Ascending aorta (tissue), 2 donors: ENCODE measurements around the gene TGM1. TPM values are rescaled to one million over a fixed set of nuclear protein-coding genes. Genes with fewer than 3 reads are reported as not detected.

Source experiments
- DNase-seq, 2 donors: peaks; one replicate each; pipeline ENCODE4 v3.0.0-alpha.2; 2019; ENCODE audit warnings: low spot score in 2 of 2
- H3K27ac ChIP-seq, 2 donors: fragments of 200-600 bp; sonication (generic); one replicate each; pipeline ENCODE4 v1.5.1; 2016 to 2017; ENCODE audit warnings: mild to moderate bottlenecking in 1 of 2
- H3K27me3 ChIP-seq: fragments of 200-600 bp; sonication (generic); one replicate; pipeline ENCODE4 v1.5.1; 2017
- H3K36me3 ChIP-seq, 2 donors: fragments of 200-600 bp; sonication (generic); one replicate each; pipeline ENCODE4 v1.5.1; 2016
- H3K4me1 ChIP-seq, 2 donors: fragments of 200-600 bp; sonication (generic); one replicate each; pipeline ENCODE4 v1.5.1; 2016 to 2017; ENCODE audit warnings: mild to moderate bottlenecking in 1 of 2
- H3K4me3 ChIP-seq, 2 donors: fragments of 200-600 bp; sonication (generic); one replicate each; pipeline ENCODE4 v1.5.1; 2016 to 2017; ENCODE audit warnings: mild to moderate bottlenecking in 1 of 2
- H3K9me3 ChIP-seq, 2 donors: fragments of 200-600 bp; sonication (generic); one replicate each; pipeline ENCODE4 v1.5.1; 2016
- CTCF ChIP-seq, 3 experiments: fragments of 200-600 bp in 2 of 3; fragments of 450-650 bp in 1 of 3; sonication (generic) in 2 of 3; IDR thresholded peaks; one replicate each; pipeline ENCODE4 v1.5.1; 2016 to 2019; ENCODE audit warnings: antibody characterized with exemption in 3 of 3, mild to moderate bottlenecking in 1 of 3, moderate library complexity in 1 of 3
- intact Hi-C: fragments of 100-400 bp; cut with DNase I; formaldehyde crosslinking; loops from one replicate; pipeline ENCODE4 v1.15.1; 2023
- total RNA-seq: library from RNA; depleted of rRNA; stranded (reverse); fragments of >200 nt; gene quantifications from one replicate; pipeline ENCODE4 v1.1.0, GENCODE V29; 2016

TGM1 gene
- total RNA-seq, 1 donor from 2014 or later: 1.7 TPM

GRCh38 chr14:24261969-24262327 lies 1.0 kb downstream of the TGM1 start:
- H3K9me3 ChIP-seq: no peaks in the 10 kb centered on the region
- peaks cover 0 to under 1% of the 10 kb centered on the region in 2 donors for H3K36me3 ChIP-seq
- no peak for DNase-seq
- H3K4me3 ChIP-seq: no peak overlapping the region
- H3K27me3 ChIP-seq: no peaks in the 10 kb centered on the region
- intact Hi-C loops: no loop called here
- H3K27ac ChIP-seq: no peak overlapping the region
- H3K4me1 ChIP-seq: no peaks in the 10 kb centered on the region
- no peak for TF ChIP-seq CTCF (IDR thresholded peaks at IDR 0.05)

DNA sequence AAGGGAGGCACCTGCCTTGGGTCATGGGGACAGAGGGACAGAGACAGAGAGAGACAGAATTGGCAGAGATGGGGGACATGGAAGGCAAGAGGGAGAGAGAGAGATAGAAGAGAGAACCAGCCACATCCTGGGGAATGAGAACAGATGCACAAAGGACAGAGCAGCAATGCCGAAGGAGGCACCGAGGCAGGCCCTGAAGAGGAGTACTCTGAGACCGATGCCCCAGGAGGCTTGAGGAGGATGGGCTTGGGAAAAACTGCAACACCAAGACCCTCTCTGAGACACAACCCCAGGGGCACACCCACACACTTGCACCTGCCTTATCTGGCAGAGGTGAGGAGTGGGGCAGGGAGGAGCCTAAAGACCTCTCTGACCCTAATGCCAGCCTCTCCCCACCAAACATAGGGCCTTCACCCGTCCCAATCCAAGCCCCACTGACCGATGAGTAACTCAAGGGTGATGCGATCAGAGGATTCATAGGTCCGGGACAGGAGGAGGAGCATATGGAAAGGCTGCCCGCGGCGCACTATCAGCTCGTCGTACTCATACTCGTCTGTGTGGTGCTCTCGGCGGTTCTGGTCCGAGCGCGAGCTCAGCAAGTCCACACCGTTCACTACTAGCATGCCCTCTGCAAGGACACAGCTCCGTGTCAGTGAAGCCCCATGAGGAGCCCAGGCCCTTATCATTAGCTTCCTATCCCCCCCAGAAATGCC lies 1.6 kb downstream of the TGM1 start:
- Histone ChIP-seq H3K4me1 (no peaks in the 10 kb centered on the region), H3K36me3 (no peaks in the 10 kb centered on the region), H3K4me3 (no peak overlapping the region), H3K9me3 (no peaks in the 10 kb centered on the region), H3K27me3 (no peaks in the 10 kb centered on the region), H3K27ac (no peak overlapping the region)
- DNase-seq: no peak
- intact Hi-C loops: no loop called here
- no peak for TF ChIP-seq CTCF (IDR thresholded peaks at IDR 0.05)

DNA sequence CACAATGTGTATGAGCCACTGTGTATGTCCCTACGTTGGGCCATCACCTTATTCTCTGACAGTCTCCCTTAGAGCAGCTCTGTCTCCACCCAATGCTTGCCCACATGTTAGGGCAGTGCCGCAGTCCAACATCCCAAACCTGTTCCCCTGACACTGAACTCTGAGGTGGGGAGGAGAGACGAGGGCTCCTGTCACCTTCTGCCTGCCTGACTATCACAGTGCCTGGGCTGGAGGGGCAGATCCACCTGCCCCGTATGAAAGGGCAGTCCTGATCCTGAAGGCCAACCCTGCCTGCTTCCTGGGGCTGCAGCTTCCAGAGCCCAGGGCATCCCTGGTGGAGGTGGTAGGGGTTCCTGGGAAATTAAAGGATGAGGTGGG lies 2.2 kb downstream of the TGM1 start:
- intact Hi-C loops: no loop called here
- H3K27me3 ChIP-seq: no peaks in the 10 kb centered on the region
- no peak for TF ChIP-seq CTCF (IDR thresholded peaks at IDR 0.05)
- no peaks in the 10 kb centered on the region for H3K36me3 ChIP-seq
- no peaks in the 10 kb centered on the region for H3K4me1 ChIP-seq
- H3K27ac ChIP-seq: no peak overlapping the region
- no peaks in the 10 kb centered on the region for H3K9me3 ChIP-seq
- no peak for DNase-seq
- no peak overlapping the region for H3K4me3 ChIP-seq

- no peak for TF ChIP-seq CTCF (IDR thresholded peaks at IDR 0.05)
- no peak for DNase-seq
- H3K4me1 ChIP-seq: no peaks in the 10 kb centered on the region
- H3K4me3 ChIP-seq: no peak overlapping the region
- H3K27me3 ChIP-seq: no peaks in the 10 kb centered on the region
- no peak overlapping the region for H3K27ac ChIP-seq
- no peaks in the 10 kb centered on the region for H3K36me3 ChIP-seq
- intact Hi-C loops: no loop called here
- no peaks in the 10 kb centered on the region for H3K9me3 ChIP-seq
These were observed 2.8 kb downstream of the TGM1 start for GRCh38 chr14:24260026-24260779.

DNA sequence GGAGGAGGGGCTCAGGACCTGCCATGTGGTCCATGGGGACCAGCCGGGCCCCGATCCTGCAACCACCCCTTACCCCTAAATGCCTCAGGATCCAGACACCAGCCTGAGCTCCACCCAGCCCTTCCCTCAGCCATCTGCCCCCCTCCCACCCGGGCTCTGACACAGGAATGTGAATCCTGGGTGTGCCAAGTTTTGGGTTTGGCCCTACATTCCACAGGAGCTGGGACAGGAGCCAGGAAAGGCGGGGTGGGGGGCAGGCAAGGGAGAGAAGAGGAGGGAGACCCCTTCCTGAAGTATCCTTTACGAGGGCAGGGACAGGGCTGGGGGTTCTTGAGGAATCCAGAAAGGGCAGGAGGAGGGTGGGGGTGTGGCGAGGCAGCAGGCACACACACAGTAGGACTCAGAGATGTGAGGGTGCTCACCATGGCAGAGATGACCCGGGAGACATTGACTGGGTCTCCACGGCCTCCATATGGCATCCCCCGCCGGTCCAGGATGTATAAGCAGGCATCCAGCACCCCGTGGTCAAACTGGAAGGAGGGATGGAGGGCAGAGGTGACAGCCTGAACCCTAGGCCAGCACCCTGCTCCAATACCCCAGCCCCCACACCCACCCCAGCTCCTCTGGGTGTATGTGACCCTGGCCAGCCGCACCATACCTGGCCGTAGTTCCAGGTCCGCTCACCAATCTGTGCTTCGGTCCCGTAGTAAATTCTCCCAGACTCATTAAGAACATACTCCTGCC lies 3.5 kb downstream of the TGM1 start:
- H3K27ac ChIP-seq: no peak overlapping the region
- H3K4me3 ChIP-seq: no peak overlapping the region
- no peaks in the 10 kb centered on the region for H3K4me1 ChIP-seq
- no peaks in the 10 kb centered on the region for H3K9me3 ChIP-seq
- TF ChIP-seq CTCF (IDR thresholded peaks at IDR 0.05): no peak
- no peak for DNase-seq
- intact Hi-C loops: no loop called here
- no peaks in the 10 kb centered on the region for H3K36me3 ChIP-seq
- H3K27me3 ChIP-seq: no peaks in the 10 kb centered on the region
